Adrenal gland (tissue), 5 donors: Measurements from ENCODE around the gene PPM1F.

Experiments
- CTCF ChIP-seq, 6 experiments: fragments of 450-650 bp in 4 of 6; fragments of 200-600 bp in 2 of 6; sonication (generic) in 1 of 6; IDR thresholded peaks; 1 replicate in 5 of 6; 2 replicates in 1 of 6; pipeline versions ENCODE4 v1.5.1 to v1.8.0; 2016 to 2021; ENCODE audit warnings: antibody characterized with exemption in 6 of 6, mild to moderate bottlenecking in 2 of 6, moderate library complexity in 1 of 6
- POLR2A ChIP-seq, 2 donors: fragments of 450-650 bp; IDR thresholded peaks; one replicate each; pipeline ENCODE4 v1.6.1; 2017; ENCODE audit warnings: antibody characterized with exemption in 2 of 2, mild to moderate bottlenecking in 2 of 2, moderate library complexity in 1 of 2
- donor health status: DM: no; HTN: no; CAD: no.

- no peak for TF ChIP-seq CTCF (IDR thresholded peaks at IDR 0.05)
- no peak for TF ChIP-seq POLR2A (IDR thresholded peaks at IDR 0.05)
Observed at GRCh38 chr22:21873619-21874018, 79.0 kb downstream of the PPM1F start.
